Measurements from ENCODE around the gene MPZL1. TPM values are rescaled to one million over a fixed set of nuclear protein-coding genes. Genes with fewer than 3 reads are reported as not detected.

MPZL1 gene
- total RNA-seq, 2 experiments from 2014 or later: 21.9 to 23.0 TPM

DNA sequence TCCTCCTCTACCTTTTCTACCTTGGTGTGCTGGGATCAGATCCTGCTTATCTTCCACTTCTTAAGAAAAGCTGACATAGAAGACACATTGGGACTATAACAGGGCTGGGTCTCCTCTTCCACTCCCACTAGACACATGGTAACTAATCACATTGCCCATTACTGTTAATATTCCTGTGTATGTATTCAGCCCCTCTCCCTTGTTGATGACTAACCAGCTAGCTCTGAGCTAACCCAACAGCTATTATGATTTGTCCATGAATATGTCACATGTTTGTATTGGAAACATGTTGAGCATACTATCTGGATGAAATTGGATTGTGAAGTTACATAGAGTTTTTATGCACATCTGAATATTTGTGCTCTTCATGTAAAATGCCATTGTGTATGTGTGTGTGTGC lies 52.9 kb downstream of the MPZL1 start:
- DNase-seq: no peak
- ChIA-PET CTCF (interaction anchor here (1.3 kb wide), 1 partner anchor 308 kb away, joined by 3 read pairs; no protein-coding TSS in a partner anchor), POLR2A (no interaction called here)
- no peaks in the 10 kb centered on the region for H3K9me3 Mint-ChIP-seq
- H3K27me3 Mint-ChIP-seq: no peaks in the 10 kb centered on the region
- H3K4me3 Mint-ChIP-seq: no peak overlapping the region
- H3K27ac Mint-ChIP-seq: no peak overlapping the region
- peaks cover 18% of the 10 kb centered on the region for H3K4me1 Mint-ChIP-seq (ENCODE audit: low read depth)
- H3K36me3 Mint-ChIP-seq: peaks cover 30% of the 10 kb centered on the region
- intact Hi-C loops (cut with micrococcal nuclease): no loop called here

- Mint-ChIP-seq H3K27ac (no peak overlapping the region), H3K27me3 (no peaks in the 10 kb centered on the region), H3K9me3 (no peaks in the 10 kb centered on the region), H3K36me3 (peaks cover 29% of the 10 kb centered on the region), H3K4me3 (no peak overlapping the region), H3K4me1 (ENCODE audit: low read depth) (peaks cover 18% of the 10 kb centered on the region)
- CTCF ChIA-PET: interaction anchor here (1.3 kb wide), 1 partner anchor 307 kb away, joined by 3 read pairs; no protein-coding TSS in a partner anchor
- intact Hi-C loops (cut with micrococcal nuclease): no loop called here
- DNase-seq: no peak
- POLR2A ChIA-PET: no interaction called here
Observed at GRCh38 chr1:167775178-167775577, 53.4 kb downstream of the MPZL1 start.

GRCh38 chr1:167776151-167776550 lies 54.4 kb downstream of the MPZL1 start:
- CTCF ChIA-PET: interaction anchor here (1.3 to 1.5 kb wide), 2 partner anchors 14 to 306 kb away, joined by 3 read pairs; no protein-coding TSS in a partner anchor
- H3K9me3 Mint-ChIP-seq: peaks cover 2% of the 10 kb centered on the region
- H3K36me3 Mint-ChIP-seq: peaks cover 30% of the 10 kb centered on the region
- no peak overlapping the region for H3K27ac Mint-ChIP-seq
- H3K4me3 Mint-ChIP-seq: no peak overlapping the region
- H3K4me1 Mint-ChIP-seq (ENCODE audit: low read depth): peaks cover 18% of the 10 kb centered on the region
- H3K27me3 Mint-ChIP-seq: no peaks in the 10 kb centered on the region
- intact Hi-C loops (cut with micrococcal nuclease): no loop called here
- no peak for DNase-seq
- POLR2A ChIA-PET: no interaction called here

GRCh38 chr1:167776616-167777268 lies 55.0 kb downstream of the MPZL1 start:
- ChIA-PET CTCF (interaction anchor here (1.5 kb wide), 1 partner anchor 13 kb away, joined by 3 read pairs; no protein-coding TSS in a partner anchor), POLR2A (no interaction called here)
- intact Hi-C loops (cut with micrococcal nuclease): no loop called here

DNA sequence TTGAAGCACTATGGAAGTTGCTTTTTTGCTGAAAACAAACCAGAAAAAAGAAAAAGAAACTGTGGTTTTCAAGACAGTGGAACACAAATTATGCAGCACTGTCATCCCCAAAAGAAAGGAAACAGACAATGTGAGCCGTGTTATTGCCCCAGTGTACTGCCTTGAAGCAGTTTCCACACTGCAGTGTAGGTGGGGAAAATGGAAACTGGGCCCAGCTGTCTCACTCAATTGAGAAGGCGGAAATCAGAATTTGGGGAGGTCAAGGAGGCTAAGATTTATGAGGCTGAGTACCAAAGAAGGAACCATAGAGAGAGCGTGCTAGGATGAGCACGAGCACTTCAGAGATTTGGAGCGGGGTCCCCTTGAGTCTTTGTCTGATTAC lies 55.5 kb downstream of the MPZL1 start:
- CTCF ChIA-PET: no interaction called here
- POLR2A ChIA-PET: no interaction called here
- peaks cover 18% of the 10 kb centered on the region for H3K4me1 Mint-ChIP-seq (ENCODE audit: low read depth)
- H3K27me3 Mint-ChIP-seq: no peaks in the 10 kb centered on the region
- peak; percentile 29 for DNase-seq
- peaks cover 2% of the 10 kb centered on the region for H3K9me3 Mint-ChIP-seq
- intact Hi-C loops (cut with micrococcal nuclease): no loop called here
- H3K27ac Mint-ChIP-seq: peak overlapping the region; percentile 2
- H3K36me3 Mint-ChIP-seq: peaks cover 23% of the 10 kb centered on the region
- no peak overlapping the region for H3K4me3 Mint-ChIP-seq

More at GRCh38 chr1:167776616-167777268, 55.0 kb downstream of the MPZL1 start:
- peak overlapping the region; percentile 2 for H3K27ac Mint-ChIP-seq
- no peaks in the 10 kb centered on the region for H3K27me3 Mint-ChIP-seq
- H3K36me3 Mint-ChIP-seq: peaks cover 28% of the 10 kb centered on the region
- DNase-seq: no peak
- H3K9me3 Mint-ChIP-seq: peaks cover 2% of the 10 kb centered on the region
- H3K4me3 Mint-ChIP-seq: no peak overlapping the region
- peaks cover 18% of the 10 kb centered on the region for H3K4me1 Mint-ChIP-seq (ENCODE audit: low read depth)

- DNase-seq: no peak
- H3K9me3 Mint-ChIP-seq: peaks cover 2% of the 10 kb centered on the region
- peaks cover 15% of the 10 kb centered on the region for H3K36me3 Mint-ChIP-seq
- H3K4me3 Mint-ChIP-seq: no peak overlapping the region
- ChIA-PET CTCF (no interaction called here), POLR2A (no interaction called here)
- no peak overlapping the region for H3K27ac Mint-ChIP-seq
- H3K4me1 Mint-ChIP-seq (ENCODE audit: low read depth): peaks cover 7% of the 10 kb centered on the region
- no peaks in the 10 kb centered on the region for H3K27me3 Mint-ChIP-seq
- intact Hi-C loops (cut with micrococcal nuclease): no loop called here
Observed at GRCh38 chr1:167781558-167781957, 59.8 kb downstream of the MPZL1 start.

DNA sequence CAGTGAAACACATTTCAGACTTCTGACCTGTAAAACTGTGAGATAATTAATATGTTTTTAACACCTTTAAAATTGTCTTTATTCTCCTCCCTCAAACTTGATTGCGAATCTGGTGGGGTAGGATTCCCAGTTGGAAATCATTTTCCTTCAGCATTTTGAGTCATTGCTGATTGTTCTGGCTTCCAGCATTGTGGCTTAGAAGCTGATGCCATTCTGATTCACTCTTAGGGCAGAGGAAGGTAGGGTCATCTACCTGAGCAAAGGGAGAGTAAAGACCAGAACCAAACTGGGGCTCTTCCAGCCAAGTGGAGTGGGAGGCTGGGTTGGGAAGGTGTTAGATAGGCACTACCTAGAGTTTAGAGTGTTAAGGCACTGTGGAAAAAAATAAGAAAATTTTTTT lies 61.2 kb downstream of the MPZL1 start:
- DNase-seq: no peak
- no peak overlapping the region for H3K27ac Mint-ChIP-seq
- no peak overlapping the region for H3K4me3 Mint-ChIP-seq
- no peaks in the 10 kb centered on the region for H3K4me1 Mint-ChIP-seq (ENCODE audit: low read depth)
- H3K9me3 Mint-ChIP-seq: peaks cover 2% of the 10 kb centered on the region
- ChIA-PET POLR2A (no interaction called here), CTCF (no interaction called here)
- no peaks in the 10 kb centered on the region for H3K27me3 Mint-ChIP-seq
- intact Hi-C loops (cut with micrococcal nuclease): no loop called here
- H3K36me3 Mint-ChIP-seq: peaks cover 10% of the 10 kb centered on the region

GRCh38 chr1:167784876-167785550 lies 63.2 kb downstream of the MPZL1 start:
- no peak overlapping the region for H3K27ac Mint-ChIP-seq
- peaks cover 2% of the 10 kb centered on the region for H3K9me3 Mint-ChIP-seq
- H3K4me1 Mint-ChIP-seq (ENCODE audit: low read depth): peaks cover 4% of the 10 kb centered on the region
- ChIA-PET POLR2A (no interaction called here), CTCF (interaction anchor here (0.9 kb wide), 1 partner anchor 297 kb away, joined by 3 read pairs; no protein-coding TSS in a partner anchor)
- intact Hi-C loops (cut with micrococcal nuclease): no loop called here
- no peaks in the 10 kb centered on the region for H3K27me3 Mint-ChIP-seq
- DNase-seq: no peak
- no peak overlapping the region for H3K4me3 Mint-ChIP-seq
- H3K36me3 Mint-ChIP-seq: peaks cover 10% of the 10 kb centered on the region

DNA sequence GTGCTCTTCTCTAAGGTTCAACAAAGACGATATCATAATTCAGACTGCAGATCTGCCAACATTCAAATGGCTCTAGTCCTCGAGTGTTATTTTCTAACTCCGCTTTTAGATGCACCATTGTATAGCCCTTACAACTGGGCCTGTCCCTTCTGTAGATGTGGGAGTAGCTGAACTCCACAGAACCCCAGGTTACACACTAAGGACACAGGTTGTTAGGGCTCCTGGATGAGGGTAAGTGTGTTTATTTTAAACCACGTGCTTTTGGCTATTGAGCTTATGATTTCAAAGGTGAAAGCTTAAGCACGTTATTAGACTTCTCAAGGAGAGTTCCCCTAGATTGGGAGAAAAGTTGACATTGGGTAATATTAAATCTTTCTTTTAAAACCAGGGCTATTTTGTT lies 64.7 kb downstream of the MPZL1 start:
- H3K9me3 Mint-ChIP-seq: no peaks in the 10 kb centered on the region
- POLR2A ChIA-PET: no interaction called here
- intact Hi-C loops (cut with micrococcal nuclease): no loop called here
- DNase-seq: no peak
- no peaks in the 10 kb centered on the region for H3K27me3 Mint-ChIP-seq
- no peak overlapping the region for H3K4me3 Mint-ChIP-seq
- H3K4me1 Mint-ChIP-seq (ENCODE audit: low read depth): peaks cover 4% of the 10 kb centered on the region
- peaks cover 6% of the 10 kb centered on the region for H3K36me3 Mint-ChIP-seq
- no peak overlapping the region for H3K27ac Mint-ChIP-seq
- CTCF ChIA-PET: no interaction called here

GRCh38 chr1:167789501-167789900 lies 67.7 kb downstream of the MPZL1 start:
- intact Hi-C loops (cut with micrococcal nuclease): no loop called here
- ChIA-PET CTCF (interaction anchor here (0.7 kb wide), 1 partner anchor 13 kb away, joined by 3 read pairs; no protein-coding TSS in a partner anchor), POLR2A (no interaction called here)
- Mint-ChIP-seq H3K4me1 (ENCODE audit: low read depth) (peaks cover 9% of the 10 kb centered on the region), H3K36me3 (peaks cover 6% of the 10 kb centered on the region), H3K27ac (no peak overlapping the region), H3K4me3 (no peak overlapping the region), H3K27me3 (no peaks in the 10 kb centered on the region), H3K9me3 (no peaks in the 10 kb centered on the region)
- no peak for DNase-seq

- no peak for DNase-seq
- H3K4me1 Mint-ChIP-seq (ENCODE audit: low read depth): peaks cover 9% of the 10 kb centered on the region
- no peaks in the 10 kb centered on the region for H3K9me3 Mint-ChIP-seq
- ChIA-PET POLR2A (no interaction called here), CTCF (interaction anchor here (0.7 kb wide), 1 partner anchor 14 kb away, joined by 3 read pairs; no protein-coding TSS in a partner anchor)
- no peaks in the 10 kb centered on the region for H3K27me3 Mint-ChIP-seq
- intact Hi-C loops (cut with micrococcal nuclease): no loop called here
- peak overlapping the region; percentile 62 for H3K27ac Mint-ChIP-seq
- H3K36me3 Mint-ChIP-seq: peaks cover 6% of the 10 kb centered on the region
- H3K4me3 Mint-ChIP-seq: no peak overlapping the region
Observed at GRCh38 chr1:167790117-167790516, 68.3 kb downstream of the MPZL1 start.

- H3K4me3 Mint-ChIP-seq: no peak overlapping the region
- peaks cover 9% of the 10 kb centered on the region for H3K36me3 Mint-ChIP-seq
- intact Hi-C loops (cut with micrococcal nuclease): no loop called here
- H3K27ac Mint-ChIP-seq: no peak overlapping the region
- H3K4me1 Mint-ChIP-seq (ENCODE audit: low read depth): peaks cover 9% of the 10 kb centered on the region
- H3K9me3 Mint-ChIP-seq: no peaks in the 10 kb centered on the region
- ChIA-PET POLR2A (interaction anchor here (0.5 kb wide), 1 partner anchor 33 kb away, joined by 3 read pairs; no protein-coding TSS in a partner anchor), CTCF (no interaction called here)
- DNase-seq: no peak
- H3K27me3 Mint-ChIP-seq: no peaks in the 10 kb centered on the region
Observed at GRCh38 chr1:167791281-167792187, 69.8 kb downstream of the MPZL1 start.
